Measurements from ENCODE around the gene NCOA4.
"Not testable (repeated sequence)": the region's sequence is repeated elsewhere in the genome, so short reads cannot be mapped to it uniquely, and the experiment has no call there.

Gene NCOA4

GRCh38 chr10:46019569-46020343 is 10.7 kb downstream of the NCOA4 start:
- no peak for DNase-seq (ENCODE audit: low read depth)

DNA sequence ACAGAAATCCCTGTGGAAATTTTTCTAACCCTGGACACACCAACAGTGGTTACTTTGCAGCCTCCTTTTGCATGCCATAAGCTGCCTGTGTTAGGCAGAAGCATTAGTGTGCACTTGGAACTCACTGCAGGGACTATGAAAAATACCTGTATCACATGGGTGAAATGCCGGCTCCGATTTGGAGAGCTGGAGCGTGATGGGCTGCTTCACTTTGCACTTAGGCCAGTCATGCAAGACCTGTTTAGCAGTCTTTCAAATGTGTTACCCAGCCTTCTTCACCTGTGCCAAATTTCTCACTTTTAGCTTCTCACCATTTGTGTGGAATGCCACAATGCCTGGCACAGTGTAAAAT is 11.3 kb downstream of the NCOA4 start:
- no peak for DNase-seq (ENCODE audit: low read depth)

- DNase-seq (ENCODE audit: low read depth), result no peak
Observed at GRCh38 chr10:46018453-46019176, 11.8 kb downstream of the NCOA4 start.

GRCh38 chr10:46017733-46018132 is 12.7 kb downstream of the NCOA4 start:
- no peak for DNase-seq (ENCODE audit: low read depth)

DNA sequence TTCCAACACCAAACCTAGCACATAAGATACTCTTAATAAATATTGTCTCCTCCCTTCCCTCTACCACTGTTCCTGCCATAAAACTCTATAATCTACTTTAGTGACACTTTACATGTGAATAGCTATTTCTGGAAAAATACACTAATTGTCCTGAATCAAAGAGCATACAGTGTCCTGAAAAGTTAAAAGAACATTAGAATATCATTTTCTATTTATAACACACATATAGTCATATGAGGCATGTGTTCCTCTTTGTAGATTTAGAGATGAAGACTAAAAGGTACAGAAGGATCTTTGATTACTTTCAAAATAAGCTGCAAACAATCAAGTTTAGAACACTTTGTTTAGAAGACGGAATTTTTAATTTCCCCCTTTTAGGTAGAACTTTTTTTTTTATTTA is 13.6 kb downstream of the NCOA4 start:
- no peak for DNase-seq (ENCODE audit: low read depth)

DNA sequence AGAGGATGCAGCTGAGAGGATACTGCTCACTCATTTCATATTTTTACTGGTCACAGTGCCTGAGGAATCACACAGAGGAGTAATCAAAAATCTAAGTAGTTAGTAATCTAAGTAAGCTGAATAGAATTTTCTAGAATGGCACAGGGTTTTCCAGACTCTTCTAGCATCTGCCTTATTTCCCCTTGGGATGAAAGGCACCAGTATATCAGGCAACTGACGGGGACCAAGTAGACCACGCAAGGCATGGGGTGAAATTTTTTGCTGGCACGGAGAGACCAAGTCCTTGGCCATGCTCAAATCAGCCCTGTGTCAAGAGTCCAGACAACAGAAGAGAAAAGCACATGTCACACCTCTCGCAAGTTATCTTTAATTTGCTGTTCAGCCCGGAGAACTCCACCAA is 14.2 kb downstream of the NCOA4 start:
- no peak for DNase-seq (ENCODE audit: low read depth)

DNA sequence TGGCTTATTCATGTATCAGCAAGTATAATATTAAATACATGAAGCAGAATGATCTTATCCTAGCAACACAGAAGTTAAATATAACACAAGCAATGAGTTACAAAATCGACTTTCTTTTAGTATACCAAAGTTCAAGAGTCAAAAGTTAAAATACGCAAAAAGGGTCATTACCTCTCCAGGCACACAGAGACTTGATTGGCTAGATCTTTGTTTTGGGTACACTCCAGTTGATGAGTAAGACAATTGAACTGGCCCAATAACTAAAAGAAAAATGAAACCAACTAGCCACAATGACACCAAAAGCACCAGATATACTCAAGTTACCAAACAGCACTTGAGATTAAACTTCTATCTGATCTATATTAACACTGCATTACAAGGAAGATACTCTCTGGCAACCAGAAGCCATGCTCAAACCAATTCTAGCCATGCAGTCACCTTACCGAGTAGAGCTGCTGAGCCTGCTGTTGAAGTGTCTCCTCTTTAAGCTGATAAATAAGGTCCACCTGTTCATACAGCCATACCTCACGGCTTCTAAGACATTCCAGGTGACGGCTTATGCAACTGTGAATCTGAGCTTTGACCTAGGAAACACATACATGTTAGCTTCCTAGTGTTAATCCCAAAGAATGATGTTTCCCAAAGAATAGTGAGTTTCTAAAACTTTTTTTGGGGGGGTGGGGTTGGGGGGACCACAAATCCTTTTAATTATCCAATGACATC is 15.6 kb downstream of the NCOA4 start:
- no peak for DNase-seq (ENCODE audit: low read depth)

GRCh38 chr10:46014206-46014605 is 16.2 kb downstream of the NCOA4 start:
- DNase-seq (ENCODE audit: low read depth), result no peak

GRCh38 chr10:46012746-46013145 is 17.7 kb downstream of the NCOA4 start:
- no peak for DNase-seq (ENCODE audit: low read depth)

DNA sequence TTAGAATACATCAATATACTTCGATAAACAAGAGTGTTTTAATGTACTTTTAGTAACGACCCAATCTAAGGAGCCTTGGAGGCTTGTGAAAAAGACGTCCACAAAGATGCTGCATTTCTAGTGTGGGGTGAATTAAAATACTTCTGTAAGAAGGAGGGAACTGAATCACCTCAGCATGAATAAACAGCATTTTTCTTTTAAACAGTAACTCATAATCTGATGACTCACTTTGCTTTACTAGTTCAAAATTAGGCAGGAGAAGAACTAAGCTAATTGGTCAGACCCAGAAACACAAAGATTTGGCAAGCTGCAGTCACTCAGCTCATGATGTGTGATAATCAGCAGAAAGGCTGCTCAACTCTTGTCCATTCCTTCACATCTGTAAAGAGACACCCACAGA is 24.2 kb downstream of the NCOA4 start:
- DNase-seq (ENCODE audit: low read depth), result no peak

DNA sequence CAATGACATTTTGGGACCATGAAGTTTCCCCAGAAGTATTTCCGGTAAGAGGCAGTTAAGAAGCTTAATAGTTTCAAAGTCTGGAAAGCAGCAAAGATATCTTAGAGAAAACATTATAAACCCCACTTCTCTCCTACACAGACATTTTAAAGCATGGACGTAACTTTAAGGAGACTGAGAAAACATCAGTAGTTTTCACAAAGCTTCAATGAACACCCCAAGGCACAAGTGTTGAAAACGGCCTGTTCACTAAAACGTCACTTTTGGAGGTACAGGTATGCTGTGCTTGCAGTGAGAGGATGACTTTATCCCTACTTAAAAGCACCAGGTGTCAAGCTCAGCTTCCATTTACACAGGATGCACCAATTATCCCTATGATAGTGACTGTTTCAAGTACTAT is 25.0 kb downstream of the NCOA4 start:
- no peak for DNase-seq (ENCODE audit: low read depth)

GRCh38 chr10:46004963-46005362 is 25.5 kb downstream of the NCOA4 start:
- no peak for DNase-seq (ENCODE audit: low read depth)

GRCh38 chr10:46002916-46003693 is 27.3 kb downstream of the NCOA4 start:
- DNase-seq (ENCODE audit: low read depth), result no peak

- DNase-seq (ENCODE audit: low read depth), result not testable (repeated sequence)
Observed at GRCh38 chr10:46002189-46002687, 28.2 kb downstream of the NCOA4 start.

GRCh38 chr10:46001187-46001756 is 29.2 kb downstream of the NCOA4 start:
- DNase-seq (ENCODE audit: low read depth), result no peak

GRCh38 chr10:46000538-46000937 is 29.9 kb downstream of the NCOA4 start:
- no peak for DNase-seq (ENCODE audit: low read depth)

DNA sequence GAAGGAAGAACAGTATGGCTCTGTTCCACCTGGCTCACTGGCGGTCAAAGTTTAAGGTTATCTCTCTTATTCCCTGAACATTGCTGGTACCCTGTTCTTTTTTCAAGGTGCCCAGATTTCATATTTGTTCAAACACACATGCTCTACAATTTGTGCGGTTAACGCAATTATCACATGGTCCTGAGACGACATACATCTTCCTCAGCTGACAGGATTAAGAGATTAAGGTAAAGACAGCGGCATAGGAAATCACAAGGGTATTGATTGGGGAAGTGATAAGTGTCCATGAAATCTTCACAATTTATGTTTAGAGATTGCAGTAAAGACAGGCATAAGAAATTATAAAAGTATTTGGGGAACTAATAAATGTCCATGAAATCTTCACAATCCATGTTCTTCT is 30.5 kb downstream of the NCOA4 start:
- DNase-seq (ENCODE audit: low read depth), result not testable (repeated sequence)

- DNase-seq (ENCODE audit: low read depth), result no peak
Observed at GRCh38 chr10:45997994-45998763, 32.2 kb downstream of the NCOA4 start.

GRCh38 chr10:45997557-45997956 is 32.9 kb downstream of the NCOA4 start:
- DNase-seq (ENCODE audit: low read depth), result no peak

GRCh38 chr10:45985590-45985989 is 44.8 kb downstream of the NCOA4 start:
- not testable (repeated sequence) for DNase-seq (ENCODE audit: low read depth)

DNA sequence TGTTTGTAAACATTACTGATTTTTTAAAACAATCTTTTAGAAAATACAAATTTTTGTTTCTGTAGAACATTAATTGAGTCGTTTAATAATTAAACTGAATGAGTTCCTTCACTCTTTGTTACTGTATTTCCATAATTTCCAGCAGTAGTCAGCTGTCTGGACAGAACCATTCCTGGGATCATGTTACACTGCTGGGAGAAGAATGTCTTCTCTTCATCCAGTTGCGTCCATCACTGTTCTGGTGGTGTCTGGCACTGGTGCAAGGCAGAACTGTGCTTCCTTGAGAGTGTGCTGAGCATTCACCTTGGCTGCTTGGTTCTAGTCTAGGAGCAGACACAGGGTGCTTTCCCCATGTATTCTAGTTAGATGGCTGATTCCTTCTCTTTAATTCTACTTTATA is 46.0 kb downstream of the NCOA4 start:
- DNase-seq (ENCODE audit: low read depth), result not testable (repeated sequence)

Data from activated T-cell treated with anti-CD3 and anti-CD28 coated beads for 1 hour (primary cell).